ENCODE measurements around the gene CNOT3.
"Not testable (repeated sequence)": the region's sequence is repeated elsewhere in the genome, so short reads cannot be mapped to it uniquely, and the experiment has no call there.

Gene CNOT3

GRCh38 chr19:54171736-54172431 is 34.3 kb downstream of the CNOT3 start:
- not testable (repeated sequence) for DNase-seq (ENCODE audit: low spot score)

DNA sequence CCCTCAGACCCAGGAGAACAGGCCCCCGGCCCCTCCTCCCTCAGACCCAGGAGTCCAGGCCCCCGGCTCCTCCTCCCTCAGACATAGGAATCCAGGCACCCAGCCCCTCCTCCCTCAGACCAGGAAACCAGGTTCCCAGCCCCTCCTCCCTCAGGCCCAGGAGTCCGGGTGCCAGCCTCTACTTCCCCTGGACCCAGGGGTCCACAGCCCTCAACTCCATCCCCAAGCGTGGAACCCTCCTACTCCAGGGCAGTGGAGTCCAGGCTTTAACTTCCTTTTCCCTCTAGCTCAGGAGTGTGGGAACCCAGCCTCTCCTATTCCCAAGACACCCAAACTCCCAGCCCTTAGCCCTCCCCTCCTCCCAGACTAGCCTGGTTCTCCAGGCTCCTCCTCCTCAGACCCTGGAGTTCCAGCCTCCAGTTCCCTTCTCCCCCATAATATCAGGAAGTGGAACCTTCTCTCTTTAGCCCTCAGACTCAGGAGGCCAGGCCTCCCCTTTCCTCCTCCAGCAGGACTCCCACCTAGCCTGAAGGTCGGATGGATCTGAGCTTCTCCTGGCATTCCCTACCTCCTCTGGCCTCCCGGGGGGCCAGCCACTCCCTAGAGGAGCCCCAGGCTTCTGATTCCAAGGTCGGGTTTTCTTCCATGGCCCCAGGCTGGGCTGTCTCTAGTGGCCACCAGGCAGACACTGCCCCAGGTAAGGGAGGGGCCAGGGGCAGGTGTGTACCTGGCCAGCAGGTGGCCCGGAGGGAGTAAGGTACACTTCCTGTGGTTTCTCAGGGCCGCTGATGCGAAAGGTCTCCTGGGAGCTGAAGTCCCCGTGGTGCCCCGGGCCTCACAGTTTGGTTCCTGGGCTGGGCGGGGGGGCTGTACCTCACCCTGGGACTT is 35.2 kb downstream of the CNOT3 start, which contains the start of gene TMC4:
TSS of gene TMC4 (minus strand) at position 690 of the 888 bp plus-strand sequence. CDS start at position 647, 43 bp downstream.
- peak; percentile 36 for DNase-seq (ENCODE audit: low spot score)

- DNase-seq (ENCODE audit: low spot score) = no peak
Observed at GRCh38 chr19:54173359-54173699, 35.8 kb downstream of the CNOT3 start.

GRCh38 chr19:54173951-54174834 is 36.6 kb downstream of the CNOT3 start:
- no peak for DNase-seq (ENCODE audit: low spot score)

DNA sequence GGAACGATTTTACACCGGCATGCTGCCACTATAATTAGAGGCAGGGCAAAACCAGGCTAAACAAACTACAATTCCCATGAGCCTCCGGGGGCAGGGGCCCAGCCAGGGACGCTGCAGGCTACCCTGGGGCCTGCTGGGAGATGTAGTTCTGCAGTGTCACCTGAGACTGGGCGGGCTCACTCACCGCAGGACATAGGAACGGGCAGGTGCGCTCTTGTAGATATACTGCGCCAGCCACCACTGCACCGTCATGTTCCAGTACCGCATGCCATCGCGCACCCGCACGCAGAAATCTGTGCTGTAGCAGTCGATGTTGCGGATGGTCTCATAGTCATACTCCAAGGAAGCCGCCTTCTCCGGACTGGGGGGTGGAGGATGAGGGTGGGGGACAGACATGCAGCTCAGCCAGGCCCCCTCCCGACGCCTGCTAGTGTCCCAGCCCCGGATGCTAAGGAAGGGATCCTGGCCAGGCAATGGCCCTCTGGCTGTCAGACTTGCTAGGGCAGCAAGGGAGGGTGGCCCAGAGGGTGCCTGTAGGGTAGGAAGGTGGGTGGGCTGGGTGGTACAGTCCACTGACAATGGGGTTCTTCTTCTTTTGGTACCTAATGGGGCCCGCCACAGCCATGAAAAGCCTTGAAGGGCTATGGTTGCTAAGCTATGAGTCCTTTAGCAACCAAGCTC is 41.2 kb downstream of the CNOT3 start:
- DNase-seq (ENCODE audit: low spot score) = no peak

- DNase-seq (ENCODE audit: low spot score) = no peak
Observed at GRCh38 chr19:54179262-54179852, 41.8 kb downstream of the CNOT3 start.

DNA sequence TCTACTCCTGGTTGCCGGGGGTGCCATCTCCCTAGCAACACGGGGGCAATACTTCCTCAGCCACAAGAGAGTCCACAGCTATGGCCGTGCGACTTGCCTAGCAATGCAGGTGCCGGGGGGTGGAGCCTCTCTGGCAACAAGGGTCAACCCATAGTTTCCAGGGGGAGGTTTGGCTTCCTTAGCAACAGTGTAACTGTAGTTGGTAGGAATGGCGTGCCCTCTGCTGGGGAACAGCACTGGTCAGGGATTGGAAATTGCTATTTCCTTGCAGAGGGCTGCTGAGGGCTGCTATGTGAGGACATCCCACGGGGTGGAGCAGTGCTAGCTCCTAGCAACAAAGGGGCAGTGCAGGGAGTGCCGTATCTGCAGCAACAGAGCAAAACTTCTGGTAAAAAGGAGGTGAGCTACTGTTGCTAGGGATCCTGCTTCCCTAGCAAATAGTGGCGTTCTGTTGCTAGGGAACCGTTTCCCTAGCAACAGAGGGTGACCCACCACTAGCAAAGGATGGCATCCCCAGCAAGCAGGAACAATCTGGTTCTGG is 42.4 kb downstream of the CNOT3 start:
- peak; percentile 60 for DNase-seq (ENCODE audit: low spot score)

GRCh38 chr19:54180691-54181091 is 43.1 kb downstream of the CNOT3 start:
- no peak for DNase-seq (ENCODE audit: low spot score)

- DNase-seq (ENCODE audit: low spot score) = not testable (repeated sequence)
Observed at GRCh38 chr19:54181894-54182293, 44.3 kb downstream of the CNOT3 start.

DNA sequence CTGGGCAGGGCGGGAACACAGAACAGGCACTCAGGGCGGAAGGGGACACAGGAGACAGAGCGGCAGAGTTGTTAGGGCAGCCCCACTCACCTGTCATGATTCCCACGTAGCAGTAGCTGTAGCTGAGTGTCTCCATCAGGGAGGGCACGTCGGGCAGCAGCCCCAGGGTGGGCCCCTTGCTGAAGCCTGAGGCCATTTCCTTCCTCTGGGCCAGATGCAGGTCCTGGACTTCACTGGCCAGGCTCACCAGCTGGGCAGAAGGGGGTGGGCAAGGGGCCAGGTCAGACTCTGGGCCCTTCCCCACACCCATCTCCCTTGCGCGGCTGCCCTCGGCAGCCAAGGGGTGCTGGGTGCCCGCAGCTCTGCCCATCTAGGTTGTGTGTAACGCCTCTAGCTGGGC is 45.9 kb downstream of the CNOT3 start:
- no peak for DNase-seq (ENCODE audit: low spot score)

GRCh38 chr19:54186351-54186750 is 48.8 kb downstream of the CNOT3 start:
- no peak for DNase-seq (ENCODE audit: low spot score)

- no peak for DNase-seq (ENCODE audit: low spot score)
Observed at GRCh38 chr19:54186934-54187381, 49.4 kb downstream of the CNOT3 start.

DNA sequence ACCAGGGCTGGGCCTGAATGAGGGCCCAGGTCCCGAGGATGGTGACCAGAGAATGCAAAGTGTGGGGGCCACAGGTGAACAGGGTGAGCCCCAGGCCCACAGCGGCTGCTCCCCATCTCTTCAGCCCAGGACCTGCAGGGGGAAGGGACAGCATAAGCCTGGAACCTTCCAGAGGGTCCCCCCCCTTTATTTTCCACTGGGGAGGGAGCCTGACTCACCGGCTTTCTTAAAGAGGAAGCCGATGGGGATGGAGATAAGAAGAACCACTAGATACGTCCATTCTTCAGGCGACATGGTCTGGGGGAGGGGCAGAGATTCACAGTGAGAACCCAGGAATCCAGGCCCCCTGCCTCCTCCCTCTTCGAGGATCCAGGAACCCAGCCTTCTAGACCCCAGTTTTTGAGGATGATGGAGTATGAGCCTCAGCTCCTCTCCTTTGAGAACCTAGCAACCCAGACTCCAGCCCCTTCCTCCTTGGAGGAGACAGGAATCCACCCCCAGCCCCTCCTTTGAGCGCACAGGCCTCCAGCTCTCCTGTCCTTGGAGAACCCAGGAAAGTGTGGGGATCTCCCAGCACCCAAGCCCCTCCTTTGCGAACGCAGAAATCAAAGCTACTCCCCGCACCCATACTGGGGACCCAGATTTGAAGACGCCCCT is 50.8 kb downstream of the CNOT3 start:
- DNase-seq (ENCODE audit: low spot score) = peak; percentile 62

DNA sequence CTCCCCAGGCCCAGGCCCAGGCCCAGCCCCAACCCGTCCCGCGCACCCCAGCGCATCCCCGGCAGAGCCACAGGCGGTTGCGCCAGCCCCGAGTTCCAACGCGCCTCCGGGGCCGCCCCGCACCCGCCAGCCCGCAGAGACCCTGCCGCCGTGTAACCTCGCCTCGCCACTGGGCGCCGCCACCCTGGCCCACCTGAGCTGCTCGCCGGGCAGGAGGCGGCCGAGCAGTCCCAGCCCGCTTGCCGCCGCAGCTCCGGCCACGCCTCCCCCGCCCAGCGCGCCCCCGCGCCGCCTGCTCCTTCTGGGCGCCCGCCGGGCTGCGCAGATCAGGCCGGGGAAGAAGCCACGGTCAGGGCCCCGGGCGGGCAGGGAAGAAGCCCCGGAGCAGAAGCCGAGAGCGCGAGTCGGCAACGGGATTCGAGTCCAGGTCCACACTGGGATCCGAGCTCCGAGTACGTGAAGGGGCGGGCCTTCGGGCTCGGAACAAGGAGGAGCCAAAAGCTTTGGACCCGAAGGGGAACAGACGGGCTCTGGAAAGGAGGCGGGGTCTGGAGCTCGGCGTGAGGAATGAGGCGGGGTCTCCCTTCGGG is 51.7 kb downstream of the CNOT3 start, which contains the start of gene MBOAT7:
TSS of gene MBOAT7 (minus strand) at position 436 of the 590 bp plus-strand sequence. CDS start 1,072 bp downstream, outside the sequence.
- no peak for DNase-seq (ENCODE audit: low spot score)

DNA sequence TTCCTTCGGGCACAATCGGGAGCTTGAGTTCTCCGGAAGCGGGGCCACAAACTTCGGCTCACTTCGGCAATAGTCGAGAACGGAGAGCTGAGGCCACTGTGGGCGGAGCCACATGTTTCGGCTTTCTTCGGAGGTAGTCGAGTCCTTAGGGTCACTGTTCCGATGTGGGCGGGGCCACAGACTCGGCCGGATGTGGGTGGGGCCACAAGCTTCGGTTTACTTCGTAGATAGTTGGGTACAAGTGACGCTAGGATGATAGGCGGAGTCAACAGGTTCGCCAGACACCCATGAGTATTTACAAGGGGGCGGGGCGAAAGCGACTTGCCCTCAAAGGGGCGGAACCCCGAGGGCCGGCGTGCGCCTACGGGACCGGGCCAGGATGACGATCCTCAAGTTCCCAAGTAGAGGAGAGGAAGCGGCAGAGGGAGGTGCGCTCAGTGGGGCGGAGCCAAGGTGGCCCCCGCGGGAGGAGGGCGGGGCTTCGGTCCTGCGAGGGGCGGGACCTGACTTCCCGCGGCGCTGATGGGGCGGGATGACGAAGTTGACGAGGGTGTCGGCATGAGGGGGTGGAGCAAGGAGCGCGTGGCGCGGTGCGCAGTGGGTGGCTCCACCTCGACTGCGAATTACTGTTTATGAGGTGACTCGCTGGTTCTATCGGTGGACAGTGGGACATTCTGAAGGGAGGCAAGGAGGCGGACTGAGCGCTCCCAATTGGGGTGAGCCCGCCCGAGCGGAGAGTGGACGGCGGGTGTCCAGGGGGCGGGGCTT is 52.4 kb downstream of the CNOT3 start:
- DNase-seq (ENCODE audit: low spot score) = peak; percentile 98

DNA sequence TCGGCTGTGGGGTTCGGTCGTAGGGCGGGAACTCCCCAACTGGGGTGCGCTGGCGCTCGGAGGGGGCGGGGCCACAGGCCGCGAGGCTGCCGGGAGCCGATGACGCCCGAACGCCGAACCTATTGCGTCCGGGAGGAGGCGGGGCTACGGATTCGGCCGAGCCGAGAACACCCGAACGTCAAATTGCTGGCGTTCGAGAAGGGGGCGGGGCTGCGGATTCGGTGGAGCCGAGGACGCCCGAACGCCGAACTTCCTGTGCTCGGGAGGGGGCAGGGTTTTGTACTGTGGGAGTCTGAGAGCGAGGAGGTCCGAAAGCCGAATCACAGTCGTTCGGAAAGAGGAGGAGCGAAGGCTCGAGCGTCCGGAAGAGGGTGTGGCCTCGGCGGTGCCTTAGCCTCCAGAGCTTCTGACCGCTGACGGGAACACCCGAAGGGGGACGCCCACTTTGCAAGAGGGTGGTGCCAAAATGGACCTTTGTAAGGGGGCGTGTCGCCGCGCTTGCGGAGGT is 53.0 kb downstream of the CNOT3 start:
- peak; percentile 91 for DNase-seq (ENCODE audit: low spot score)

DNA sequence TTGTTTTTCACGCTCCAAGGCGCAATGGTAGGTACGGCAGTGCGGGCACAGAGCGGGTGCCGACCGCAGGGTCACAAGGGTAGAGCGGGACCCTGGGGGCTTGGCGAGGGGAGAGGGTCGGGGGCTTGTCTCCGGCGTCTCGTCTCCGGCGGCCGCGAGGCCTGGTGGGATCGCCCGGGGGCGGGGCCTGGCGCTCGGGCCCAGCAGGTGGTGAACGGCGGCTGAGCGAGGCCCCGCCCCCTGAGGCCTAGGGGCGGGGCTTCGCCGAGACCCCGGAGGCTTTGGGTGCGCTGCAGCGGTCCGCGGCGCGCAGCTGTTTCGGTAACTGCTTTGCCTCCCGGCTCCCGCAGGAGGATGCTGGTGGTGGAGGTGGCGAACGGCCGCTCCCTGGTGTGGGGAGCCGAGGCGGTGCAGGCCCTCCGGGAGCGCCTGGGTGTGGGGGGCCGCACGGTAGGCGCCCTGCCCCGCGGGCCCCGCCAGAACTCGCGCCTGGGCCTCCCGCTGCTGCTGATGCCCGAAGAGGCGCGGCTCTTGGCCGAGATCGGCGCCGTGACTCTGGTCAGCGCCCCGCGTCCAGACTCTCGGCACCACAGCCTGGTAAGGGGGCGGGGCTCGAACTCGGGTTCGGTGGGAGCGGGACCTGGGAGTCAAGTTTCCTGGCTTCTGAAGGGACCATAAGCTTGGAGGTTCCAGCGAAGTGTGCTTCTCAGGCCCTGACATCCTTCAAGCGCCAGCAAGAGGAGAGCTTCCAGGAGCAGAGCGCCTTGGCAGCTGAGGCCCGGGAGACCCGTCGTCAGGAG is 53.6 kb downstream of the CNOT3 start, which contains the start of gene TSEN34:
TSS of gene TSEN34 (plus strand) at position 298 of the 800 bp plus-strand sequence. CDS start at position 355, 57 bp downstream.
- peak; percentile 83 for DNase-seq (ENCODE audit: low spot score)

Data from AG08396 (cell line).